ENCODE results near the gene REM2. TPM values are rescaled to one million over a fixed set of nuclear protein-coding genes. Genes with fewer than 3 reads are reported as not detected.

The REM2 gene
- total RNA-seq, 1 experiment from 2014 or later, result 1.2 TPM

GRCh38 chr14:22865424-22866405 lies 17.3 kb upstream of the REM2 start:
- no peak overlapping the region for H2BK20ac ChIP-seq (ENCODE audit: low read depth, low read length, poor library complexity, severe bottlenecking)
- H3K56ac ChIP-seq (ENCODE audit: insufficient read length, low read depth, low read length), result no peak overlapping the region
- no peak overlapping the region for H2BK12ac ChIP-seq (ENCODE audit: insufficient read length, low read depth, low read length)
- H3K9ac ChIP-seq (ENCODE audit: extremely low read depth, insufficient read length, low read length), result no peak overlapping the region
- H3K18ac ChIP-seq (ENCODE audit: insufficient read length, low read depth, low read length), result no peak overlapping the region
- no peaks in the 10 kb centered on the region for H3K27me3 Mint-ChIP-seq (ENCODE audit: low read depth)
- H4K20me1 ChIP-seq (ENCODE audit: control insufficient read depth, insufficient read depth, insufficient read length), result no peaks in the 10 kb centered on the region
- H2AK5ac ChIP-seq (ENCODE audit: insufficient read length, low read length), result no peak overlapping the region
- H3K79me1 ChIP-seq (ENCODE audit: insufficient read depth, low read depth, low read length, poor library complexity, severe bottlenecking), result no peaks in the 10 kb centered on the region
- H3K4me1 Mint-ChIP-seq, result peaks cover 4 to 13% of the 10 kb centered on the region in 2 experiments
- no peaks in the 10 kb centered on the region; a peak in 1 of 7 replicates for H3K36me3 Mint-ChIP-seq (ENCODE audit: insufficient read depth in 1 of 3, low read depth in 3 of 3)
- H3K79me2 ChIP-seq (ENCODE audit: insufficient read depth, low read length), result no peaks in the 10 kb centered on the region
- no peak overlapping the region for H3K27ac Mint-ChIP-seq
- H4K5ac ChIP-seq (ENCODE audit: insufficient read length, low read depth, low read length), result no peak overlapping the region
- no peak overlapping the region for H2AFZ ChIP-seq (ENCODE audit: low read length)
- H3K4ac ChIP-seq (ENCODE audit: low read depth, low read length), result no peak overlapping the region
- WGBS (ENCODE audit: extremely low coverage, insufficient read length, low lambda C conversion rate), result no CpG with 5 or more reads among the region's 6 CpGs
- no peak overlapping the region for H3K23ac ChIP-seq (ENCODE audit: insufficient read length, low read depth, low read length)
- H4K8ac ChIP-seq (replicated peaks; ENCODE audit: insufficient read length, low read depth, low read length), result no peak overlapping the region
- H2BK15ac ChIP-seq (ENCODE audit: low read depth, low read length), result no peak overlapping the region
- H3K27ac ChIP-seq (ENCODE audit: insufficient read length, low read depth, low read length), result no peak overlapping the region
- H3K4me2 ChIP-seq (ENCODE audit: insufficient read depth, insufficient read length, low read length), result no peak overlapping the region
- H3K9me3 ChIP-seq (ENCODE audit: control insufficient read depth, low read depth, low read length), result no peaks in the 10 kb centered on the region
- no peak overlapping the region for H3K4me3 Mint-ChIP-seq
- H4K91ac ChIP-seq (ENCODE audit: insufficient read length, low read depth, low read length), result no peak overlapping the region
- no peak overlapping the region for H3K14ac ChIP-seq (ENCODE audit: insufficient read depth, low read length)
- no peaks in the 10 kb centered on the region for H3K27me3 ChIP-seq (ENCODE audit: insufficient read depth, low read length)
- DNase-seq, result peak; percentile 84
- no peaks in the 10 kb centered on the region for H3K9me3 Mint-ChIP-seq
- H3K4me1 ChIP-seq (ENCODE audit: insufficient read depth, low read length), result no peaks in the 10 kb centered on the region
- H2BK5ac ChIP-seq (ENCODE audit: insufficient read length, low read length), result no peak overlapping the region
- H3K23me2 ChIP-seq (ENCODE audit: insufficient read length, low read depth, low read length, poor library complexity, severe bottlenecking), result no peaks in the 10 kb centered on the region
- peak; percentile 84 for TF ChIP-seq CTCF (conservative IDR thresholded peaks at IDR 0.05)
- H3T11ph ChIP-seq (ENCODE audit: low read length), result no peak overlapping the region
- H2BK120ac ChIP-seq (ENCODE audit: low read depth, low read length, poor library complexity, severe bottlenecking), result no peak overlapping the region
